NCI-H2171 (cell line): ENCODE data around the gene KRTAP10-5.
"Not testable (repeated sequence)": the region's sequence is repeated elsewhere in the genome, so short reads cannot be mapped to it uniquely, and the experiment has no call there.

Experiments used
- DNase-seq: peaks from one replicate; lab custom pipeline; 2025; lab: John Stamatoyannopoulos, UW

KRTAP10-5 gene

DNA sequence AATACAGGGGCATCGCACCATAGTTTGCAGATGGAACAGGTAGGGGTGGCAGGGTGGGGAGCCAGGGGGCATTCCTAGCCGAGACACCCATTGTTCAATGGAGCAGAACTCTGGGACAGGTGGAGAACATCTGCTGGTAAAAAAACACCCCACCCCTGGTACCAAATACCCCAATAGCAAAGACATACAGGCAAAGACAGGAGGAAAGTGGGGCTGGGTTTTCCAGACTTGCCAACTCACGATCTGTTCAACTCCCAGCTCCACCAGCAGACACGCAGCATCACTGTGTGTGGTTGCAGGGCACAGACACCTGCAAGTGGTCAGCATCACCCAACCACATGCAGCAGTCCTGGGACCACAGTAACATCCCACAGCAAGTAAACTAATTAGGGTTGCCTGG, 31.1 kb upstream of the KRTAP10-5 start:
- DNase-seq = no peak

DNA sequence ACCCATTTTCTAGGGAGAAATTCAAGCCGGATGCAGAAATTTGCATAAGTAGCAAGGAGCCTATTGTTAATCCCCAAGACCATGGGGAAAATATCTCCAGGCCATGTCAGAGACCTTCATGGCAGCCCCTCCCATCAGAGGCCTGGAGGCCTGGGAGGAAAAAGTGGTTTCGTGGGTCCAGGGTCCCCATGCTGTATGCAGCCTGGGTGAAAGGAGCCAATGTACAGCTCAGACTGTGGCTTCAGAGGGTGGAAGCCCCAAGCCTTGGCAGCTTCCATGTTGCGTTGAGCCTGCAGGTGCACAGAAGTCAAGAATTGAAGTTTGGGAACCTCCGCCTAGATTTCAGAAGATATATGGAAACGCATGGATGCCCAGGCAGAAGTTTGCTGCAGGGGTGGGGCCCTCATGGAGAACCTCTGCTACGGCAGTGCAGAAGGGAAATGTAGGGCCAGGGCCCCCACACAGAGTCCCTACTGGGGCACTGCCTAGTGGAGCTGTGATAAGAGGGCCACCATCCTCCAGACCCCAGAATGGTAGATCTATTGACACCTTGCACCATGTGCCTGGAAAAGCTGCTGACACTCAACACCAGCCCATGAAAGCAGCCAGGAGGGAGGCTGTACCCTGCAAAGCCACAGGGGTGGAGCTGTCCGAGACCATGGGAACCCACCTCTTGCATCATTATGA, 29.9 kb upstream of the KRTAP10-5 start:
- not testable (repeated sequence) for DNase-seq

DNA sequence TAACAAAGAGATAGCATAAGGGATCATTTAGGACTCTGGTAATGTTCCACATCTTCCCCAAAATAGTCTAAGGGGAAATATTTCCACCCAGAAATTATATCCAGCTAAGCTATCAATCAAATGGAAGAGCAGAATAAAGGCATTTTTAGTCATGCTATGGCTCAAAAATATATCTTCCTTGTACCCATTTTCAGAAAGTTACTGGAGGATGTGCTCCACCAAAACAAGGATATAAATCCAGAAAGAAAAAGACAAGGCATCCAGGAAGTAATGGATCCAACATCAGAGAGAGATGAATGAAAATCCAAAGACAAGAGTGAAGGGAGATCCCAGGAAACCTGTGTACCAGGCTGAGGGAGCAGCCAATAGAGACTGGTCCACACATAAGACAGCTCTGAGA, 28.8 kb upstream of the KRTAP10-5 start:
- no peak for DNase-seq

DNA sequence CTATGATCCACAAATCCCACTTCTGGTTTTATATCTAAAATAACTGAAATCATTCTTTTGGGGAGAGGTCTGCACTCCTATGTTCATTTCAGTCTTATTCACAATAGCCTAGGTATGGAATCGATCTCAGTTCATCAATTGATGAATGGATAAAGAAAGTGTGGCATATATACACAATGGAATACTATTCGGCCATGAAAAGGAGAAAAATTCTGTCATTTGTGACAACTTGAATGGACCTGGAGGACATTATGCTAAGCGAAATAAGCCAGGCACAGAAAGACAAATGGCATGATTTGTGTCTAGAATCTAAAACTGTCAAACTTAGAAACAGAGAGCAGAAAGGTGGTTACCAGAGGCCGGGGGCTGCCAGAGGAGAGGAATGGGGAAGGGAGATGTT, 26.1 kb upstream of the KRTAP10-5 start:
- no peak for DNase-seq

DNA sequence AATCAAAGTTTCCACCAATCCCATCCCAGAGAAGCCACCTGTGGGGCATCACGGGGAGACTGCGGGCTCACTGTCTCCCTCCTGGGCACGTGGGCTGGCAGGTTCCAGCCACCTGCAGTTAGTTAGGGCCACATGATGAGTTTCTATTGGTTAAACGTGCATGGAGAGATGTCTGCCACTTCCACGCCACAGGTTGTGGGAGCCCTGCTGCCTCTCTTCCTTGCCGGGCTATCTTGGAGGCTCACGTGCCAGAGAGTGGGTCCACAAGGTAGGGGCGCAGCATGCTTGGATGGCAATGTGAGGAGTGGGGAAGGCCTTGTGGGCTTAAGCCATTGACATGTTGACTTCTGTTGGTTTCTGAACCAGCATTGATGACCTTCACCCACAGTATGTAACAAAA, 23.5 kb upstream of the KRTAP10-5 start:
- no peak for DNase-seq

DNA sequence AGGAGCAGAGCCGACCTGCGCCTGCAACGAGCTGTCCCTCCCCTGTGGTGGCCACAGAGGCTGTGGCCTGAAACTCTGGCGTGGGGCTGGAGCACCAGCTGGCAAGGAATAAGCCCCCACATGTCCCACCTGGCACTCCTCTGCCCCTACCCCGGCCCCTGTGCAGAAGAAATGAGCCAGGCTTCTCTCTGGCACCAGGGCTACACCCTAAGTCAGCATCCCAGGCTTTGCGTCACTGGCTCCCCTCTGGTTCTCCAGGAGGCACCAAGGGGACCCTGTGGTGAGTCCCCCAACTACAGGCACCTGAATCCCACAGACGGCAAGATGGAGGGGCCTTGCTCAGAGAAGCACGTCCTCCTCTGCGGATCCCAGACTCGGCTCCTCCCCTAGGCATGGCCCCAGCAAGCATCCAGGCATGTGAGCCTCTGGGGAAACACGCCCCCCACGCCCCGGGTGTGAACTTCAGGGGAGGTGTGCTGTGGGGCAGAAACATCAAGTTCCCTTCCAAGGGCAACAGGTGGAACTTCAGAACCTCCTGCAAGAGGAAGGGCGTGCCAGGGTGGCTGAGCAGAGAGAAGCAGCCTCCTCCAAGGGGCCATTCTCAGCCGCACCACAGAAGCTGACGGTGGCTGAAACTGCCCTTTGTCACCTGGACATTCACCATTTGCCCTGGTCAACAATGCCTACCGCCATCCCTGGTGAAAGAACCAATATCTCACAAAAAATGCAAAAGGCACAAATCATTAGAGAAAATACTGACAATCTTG, 22.9 kb upstream of the KRTAP10-5 start:
- no peak for DNase-seq

DNA sequence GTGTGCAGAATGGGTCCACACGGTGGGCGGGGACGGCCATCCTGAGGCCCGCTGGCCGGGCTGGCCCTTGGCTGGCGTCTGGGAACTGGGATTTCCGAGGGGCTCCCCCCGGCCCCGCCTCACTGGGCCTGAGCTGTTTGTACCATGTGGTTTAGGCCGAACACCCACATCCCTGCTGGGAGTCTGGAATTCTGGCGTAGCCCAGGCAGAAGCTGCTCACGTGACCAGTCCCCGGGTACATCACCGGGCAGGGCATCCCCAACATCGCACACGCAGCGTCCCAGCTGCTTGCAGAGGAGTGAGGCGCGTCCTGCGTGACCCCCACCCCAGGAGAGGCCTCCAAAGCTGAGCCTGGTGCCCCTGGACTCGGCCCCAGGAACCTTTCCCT, 22.1 kb upstream of the KRTAP10-5 start:
- no peak for DNase-seq

DNA sequence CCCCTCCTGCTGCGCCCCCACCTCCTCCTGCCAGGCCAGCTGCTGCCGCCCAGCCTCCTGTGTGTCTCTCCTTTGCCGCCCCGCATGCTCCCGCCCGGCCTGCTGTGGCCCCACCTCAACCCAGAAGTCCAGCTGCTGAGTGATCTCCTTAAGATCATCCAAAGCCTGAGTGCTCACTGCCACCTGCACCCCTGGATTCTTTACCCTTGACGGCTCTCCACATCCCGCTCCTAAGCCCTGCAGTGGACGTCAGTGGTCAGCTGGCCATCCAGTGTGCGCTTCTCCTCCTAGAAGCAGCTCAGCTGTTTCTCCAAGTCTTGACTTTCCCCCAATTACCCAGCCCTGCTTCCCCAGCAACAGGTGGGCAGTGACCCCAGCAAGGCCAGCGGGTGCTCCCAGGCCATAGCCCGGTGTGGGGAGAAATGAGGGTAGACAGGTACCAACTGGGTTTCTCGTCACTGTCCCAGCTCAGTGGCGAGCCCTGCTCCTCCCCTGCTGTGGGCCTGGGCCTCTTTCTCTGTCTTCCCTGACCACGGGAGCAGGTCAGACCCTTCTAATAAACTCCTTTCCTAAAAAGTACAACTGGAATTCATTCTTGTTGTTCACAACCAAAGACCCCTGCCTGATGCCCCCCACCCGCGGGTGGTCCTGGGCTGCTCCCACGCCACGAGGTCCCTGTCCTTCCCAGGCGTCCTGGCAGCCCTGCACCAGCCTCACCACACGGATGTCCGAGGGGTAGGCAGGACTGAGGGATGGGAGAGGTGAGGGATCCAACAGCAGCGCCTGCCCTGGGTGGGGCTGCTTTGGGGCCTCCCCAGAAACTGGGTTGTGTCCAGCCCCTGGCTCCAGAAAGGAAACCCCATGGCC, 21.4 kb upstream of the KRTAP10-5 start:
- peak; percentile 15 for DNase-seq

DNA sequence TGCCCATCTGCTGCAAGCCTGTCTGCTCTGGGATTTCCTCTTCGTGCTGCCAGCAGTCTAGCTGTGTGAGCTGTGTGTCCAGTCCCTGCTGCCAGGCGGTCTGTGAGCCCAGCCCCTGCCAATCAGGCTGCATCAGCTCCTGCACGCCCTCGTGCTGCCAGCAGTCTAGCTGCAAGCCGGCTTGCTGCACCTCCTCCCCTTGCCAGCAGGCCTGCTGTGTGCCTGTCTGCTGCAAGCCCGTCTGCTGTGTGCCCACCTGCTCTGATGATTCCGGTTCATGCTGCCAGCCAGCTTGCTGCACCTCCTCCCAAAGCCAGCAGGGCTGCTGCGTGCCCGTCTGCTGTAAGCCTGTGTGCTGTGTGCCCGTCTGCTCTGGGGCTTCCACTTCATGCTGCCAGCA, 20.7 kb upstream of the KRTAP10-5 start:
- not testable (repeated sequence) for DNase-seq

DNA sequence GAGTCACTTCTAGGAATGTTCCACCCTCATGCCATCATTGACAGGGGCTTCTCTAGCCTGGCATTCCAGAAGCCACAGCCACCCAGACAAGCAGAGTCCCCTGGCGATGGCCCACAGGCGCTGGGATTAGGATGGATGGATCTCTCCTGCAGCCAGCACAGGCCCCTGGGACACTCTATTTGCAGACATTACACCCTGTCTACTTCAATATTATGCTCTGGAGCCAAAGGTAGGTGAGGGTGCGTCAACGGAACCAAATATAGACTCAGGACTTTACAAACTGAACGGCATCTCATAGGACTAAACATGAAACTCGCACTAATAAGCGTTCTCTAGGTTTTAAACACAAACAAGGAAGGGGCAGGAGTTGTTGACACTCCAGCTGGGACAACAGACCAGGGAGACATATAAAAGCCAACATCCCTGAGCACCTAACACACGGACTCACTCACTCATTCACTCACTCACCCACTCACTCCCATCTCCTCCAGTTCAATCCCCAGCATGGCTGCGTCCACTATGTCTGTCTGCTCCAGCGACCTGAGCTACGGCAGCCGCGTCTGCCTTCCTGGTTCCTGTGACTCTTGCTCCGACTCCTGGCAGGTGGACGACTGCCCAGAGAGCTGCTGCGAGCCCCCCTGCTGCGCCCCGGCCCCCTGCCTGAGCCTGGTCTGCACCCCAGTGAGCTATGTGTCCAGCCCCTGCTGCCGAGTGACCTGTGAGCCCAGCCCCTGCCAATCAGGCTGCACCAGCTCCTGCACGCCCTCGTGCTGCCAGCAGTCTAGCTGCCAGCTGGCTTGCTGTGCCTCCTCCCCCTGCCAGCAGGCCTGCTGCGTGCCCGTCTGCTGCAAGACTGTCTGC, 19.9 kb upstream of the KRTAP10-5 start, which contains the start of gene KRTAP10-7:
KRTAP10-7 (plus strand) TSS at position 480 of the 861 bp plus-strand sequence; CDS start at position 505, 25 bp downstream.
- DNase-seq = not testable (repeated sequence)

DNA sequence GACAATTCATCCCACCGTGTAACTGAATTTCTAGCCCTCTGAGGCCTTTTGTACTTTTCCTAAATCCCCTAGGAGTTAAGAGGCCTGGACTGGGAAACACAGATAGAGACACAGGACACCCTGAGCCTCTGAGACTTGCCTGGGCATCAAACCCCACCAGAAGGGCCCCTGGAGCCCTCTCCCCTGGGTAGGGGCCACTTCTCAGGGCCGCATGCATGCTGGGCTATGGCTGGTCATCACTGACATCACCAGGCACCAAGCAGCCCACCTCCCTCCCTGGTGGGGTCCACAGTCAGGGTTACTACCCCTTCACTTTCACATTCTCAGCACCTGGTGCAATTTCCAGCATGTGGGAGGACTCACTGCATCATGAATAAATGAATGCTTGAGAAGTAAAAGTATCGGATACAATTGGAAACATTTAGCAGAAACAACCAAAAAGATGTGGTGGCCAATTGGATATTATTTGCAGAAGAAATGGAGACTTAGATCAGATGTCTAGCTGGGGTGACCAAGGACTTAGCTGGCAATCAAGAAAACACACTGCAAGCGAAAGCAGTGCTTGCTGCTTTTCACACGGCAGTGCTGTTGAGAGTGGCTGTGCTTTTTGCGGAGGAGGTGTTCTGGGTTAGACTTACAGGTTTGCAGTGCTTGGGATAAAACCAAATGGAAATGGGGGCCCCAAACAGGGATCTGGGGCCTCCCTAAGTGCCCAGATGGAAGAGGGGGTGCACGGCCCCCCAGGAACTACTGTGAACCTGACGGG, 19.0 kb upstream of the KRTAP10-5 start:
- DNase-seq = no peak

DNA sequence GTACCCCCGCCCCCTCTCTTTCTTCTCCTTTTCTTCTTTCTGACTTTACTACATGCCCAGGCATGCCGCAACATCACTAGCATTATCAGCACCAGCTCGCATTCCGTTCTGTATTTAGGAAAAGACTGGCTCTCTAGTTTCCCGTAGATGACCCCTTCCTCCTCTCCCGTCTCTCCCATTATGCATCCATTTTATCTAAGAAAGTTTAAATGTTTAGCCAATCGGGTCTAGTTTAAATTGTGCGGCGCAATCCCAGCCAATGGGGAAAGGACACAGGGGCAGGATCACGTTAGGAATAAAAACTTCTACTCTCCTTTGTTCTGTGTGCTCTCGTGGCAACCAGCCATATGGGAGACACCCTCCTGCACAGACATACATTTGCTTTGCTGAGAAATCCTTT, 17.7 kb upstream of the KRTAP10-5 start:
- DNase-seq = no peak

DNA sequence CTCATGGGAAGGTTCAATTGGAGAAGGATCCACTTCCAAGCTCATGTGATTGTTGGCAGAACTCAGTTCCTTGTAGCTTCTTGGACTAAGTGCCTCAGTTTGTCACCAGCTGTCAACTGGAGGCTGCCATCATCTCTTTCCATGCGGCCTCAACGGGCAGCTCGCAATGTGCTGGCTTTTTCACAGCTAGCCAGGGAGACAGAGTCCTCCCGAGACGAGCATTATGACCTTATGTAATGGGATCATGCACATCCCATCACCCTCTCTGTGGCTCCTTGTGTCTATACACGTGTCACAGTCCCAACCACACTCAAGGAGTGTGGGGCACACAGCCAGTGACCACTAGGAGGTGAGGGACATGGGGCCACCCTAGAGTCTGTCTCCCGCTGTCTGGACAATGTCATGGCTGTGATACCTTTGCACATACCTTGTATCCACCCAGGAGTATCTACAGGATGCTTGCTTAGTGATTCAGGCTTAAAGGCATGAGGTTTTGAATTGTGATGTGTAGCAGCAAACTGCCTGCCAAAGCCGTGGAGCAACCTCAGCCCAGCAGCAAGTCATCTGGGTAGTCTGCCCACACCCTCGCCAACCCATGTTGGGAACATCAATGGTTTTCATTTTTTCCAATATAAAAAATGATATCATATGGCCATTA, 15.8 kb upstream of the KRTAP10-5 start:
- DNase-seq = no peak

DNA sequence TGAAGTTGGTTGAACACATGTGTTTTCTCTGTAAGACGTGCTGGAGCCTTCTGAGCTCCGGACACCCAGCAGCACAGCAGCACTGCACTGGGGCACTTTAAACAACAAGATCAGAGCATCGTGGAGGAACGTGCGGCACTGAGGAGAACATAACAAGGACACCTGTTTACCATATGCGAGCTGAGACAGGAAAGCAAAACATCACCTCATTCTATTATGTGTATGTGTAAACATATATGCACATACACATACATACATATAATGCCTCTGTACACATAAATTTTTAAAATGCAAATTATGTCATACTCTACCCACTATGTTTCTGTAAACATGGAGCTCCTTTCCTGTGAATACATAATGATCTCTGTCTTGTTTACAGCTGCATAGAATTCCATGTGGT, 15.1 kb upstream of the KRTAP10-5 start:
- no peak for DNase-seq

DNA sequence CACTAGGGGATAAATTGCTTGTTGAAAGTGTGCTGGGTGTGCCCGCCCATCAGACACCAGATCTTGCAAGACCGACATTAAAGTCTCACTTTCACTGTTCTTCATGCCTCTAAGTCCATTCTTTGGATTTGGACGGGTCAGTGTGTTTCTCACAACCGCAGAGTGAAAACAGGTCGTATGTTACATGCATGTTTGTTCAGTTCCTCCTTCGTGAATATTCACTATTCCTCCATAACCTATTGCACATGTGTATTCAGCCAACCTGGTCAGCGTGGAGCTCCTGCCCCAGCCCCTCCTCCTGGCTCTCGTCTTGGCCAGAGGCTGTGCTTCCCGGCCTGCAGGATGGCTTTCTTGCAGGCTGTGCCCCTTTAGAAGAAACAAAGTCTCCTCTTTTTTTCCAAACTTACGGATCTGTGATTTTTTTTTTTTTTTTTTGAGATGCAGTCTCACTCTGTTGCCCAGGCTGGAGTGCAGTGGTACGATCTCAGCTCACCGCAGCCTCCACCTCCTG, 14.1 kb upstream of the KRTAP10-5 start:
- DNase-seq = no peak

DNA sequence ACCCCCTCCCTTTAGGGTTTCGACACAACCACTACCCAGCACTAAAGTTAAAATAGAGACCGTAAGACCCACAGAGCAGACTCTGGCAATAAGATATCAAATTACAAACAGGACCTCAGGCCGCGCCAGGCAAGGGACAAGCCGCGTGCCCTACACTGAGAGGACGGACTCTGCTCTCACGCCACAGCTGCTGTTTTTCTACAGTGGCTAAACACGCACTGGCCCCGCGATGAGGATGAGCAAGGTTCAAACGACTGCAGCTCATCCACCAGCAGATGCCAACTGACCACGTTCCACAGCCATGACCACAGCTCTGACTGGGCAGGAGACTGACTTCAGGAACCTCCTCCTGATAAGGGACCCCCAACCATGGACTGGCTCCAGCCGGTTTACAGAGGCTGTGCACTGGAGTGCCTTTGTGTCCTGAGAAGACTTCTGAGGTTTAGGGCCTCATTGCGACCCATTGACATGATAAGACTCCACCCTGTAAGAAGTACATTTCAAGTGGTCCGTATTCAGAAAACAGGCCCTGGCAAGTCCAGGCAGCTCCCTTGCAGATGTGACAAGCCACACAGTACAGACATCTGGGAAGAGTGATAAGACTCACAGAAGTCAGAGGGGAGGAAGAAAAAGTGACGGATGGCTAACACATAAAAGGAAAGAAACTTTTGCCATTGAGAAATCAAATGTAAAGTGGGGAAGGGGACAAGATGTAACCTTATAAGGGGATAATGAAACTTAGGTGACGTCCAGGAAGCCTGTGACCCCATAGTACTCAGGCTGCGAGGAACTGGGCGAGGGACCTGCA, 13.4 kb upstream of the KRTAP10-5 start:
- DNase-seq = no peak

DNA sequence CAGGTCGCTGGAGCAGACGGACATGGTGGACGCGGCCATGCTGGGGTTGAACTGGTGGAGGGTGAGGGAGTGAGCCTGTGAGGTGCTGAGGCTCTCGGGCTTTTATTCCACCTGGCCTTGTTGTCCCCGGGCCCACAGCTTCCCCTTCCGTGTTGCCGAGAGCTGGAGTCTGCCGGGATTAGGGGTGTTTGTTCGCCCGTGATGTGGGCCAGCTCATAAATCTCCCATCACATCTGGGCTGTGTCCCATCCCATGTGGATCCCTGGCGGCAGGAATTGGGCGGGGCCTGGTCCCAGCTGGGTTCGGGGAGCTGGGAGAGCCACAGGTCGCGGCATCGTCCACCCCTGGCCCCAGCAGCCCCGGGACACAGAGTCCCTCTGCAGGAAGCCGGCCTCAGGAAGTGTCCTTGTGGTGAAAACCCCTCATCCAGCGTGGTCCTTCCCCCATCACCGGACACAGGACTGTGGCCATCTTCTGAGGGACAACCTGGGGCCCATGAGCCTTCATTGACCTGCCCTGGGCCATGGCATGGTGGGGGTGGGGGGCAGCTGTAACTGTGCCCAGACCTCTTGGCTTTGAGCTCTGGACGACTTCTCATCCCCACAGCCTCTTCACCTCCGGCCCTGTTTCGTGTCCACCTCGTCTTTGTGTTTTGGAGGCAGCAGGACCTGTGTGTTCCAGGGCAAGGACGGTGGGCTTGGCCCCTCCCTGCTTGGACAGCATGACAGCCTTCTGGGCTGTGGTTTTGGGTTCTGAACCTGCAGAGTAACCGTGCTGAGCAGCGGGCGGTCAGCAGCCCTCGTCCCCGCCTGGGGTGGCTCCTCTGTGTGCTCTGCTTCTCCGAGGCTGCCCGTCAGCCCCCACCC, 12.3 kb upstream of the KRTAP10-5 start, which contains the start of gene KRTAP10-6:
KRTAP10-6 (minus strand) TSS at position 60 of the 866 bp plus-strand sequence; CDS start at position 39, 21 bp downstream.
- DNase-seq = no peak

DNA sequence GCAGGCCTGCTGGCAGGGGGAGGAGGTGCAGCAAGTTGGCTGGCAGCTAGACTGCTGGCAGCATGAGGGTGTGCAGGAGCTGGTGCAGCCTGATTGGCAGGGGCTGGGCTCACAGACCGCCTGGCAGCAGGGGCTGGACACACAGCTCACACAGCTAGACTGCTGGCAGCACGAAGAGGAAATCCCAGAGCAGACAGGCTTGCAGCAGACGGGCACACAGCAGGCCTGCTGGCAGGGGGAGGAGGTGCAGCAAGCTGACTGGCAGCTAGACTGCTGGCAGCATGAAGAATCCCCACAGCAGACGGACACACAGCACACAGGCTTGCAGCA, 11.4 kb upstream of the KRTAP10-5 start:
- not testable (repeated sequence) for DNase-seq
